ENCODE data around the gene PITX3. TPM values are rescaled to one million over a fixed set of nuclear protein-coding genes. Genes with fewer than 3 reads are reported as not detected.

Gene PITX3
- total and polyA plus RNA-seq, 10 of the 15 experiments (the other 5 are each of a cell fraction or from before 2014, with no cell fraction given): not detected

DNA sequence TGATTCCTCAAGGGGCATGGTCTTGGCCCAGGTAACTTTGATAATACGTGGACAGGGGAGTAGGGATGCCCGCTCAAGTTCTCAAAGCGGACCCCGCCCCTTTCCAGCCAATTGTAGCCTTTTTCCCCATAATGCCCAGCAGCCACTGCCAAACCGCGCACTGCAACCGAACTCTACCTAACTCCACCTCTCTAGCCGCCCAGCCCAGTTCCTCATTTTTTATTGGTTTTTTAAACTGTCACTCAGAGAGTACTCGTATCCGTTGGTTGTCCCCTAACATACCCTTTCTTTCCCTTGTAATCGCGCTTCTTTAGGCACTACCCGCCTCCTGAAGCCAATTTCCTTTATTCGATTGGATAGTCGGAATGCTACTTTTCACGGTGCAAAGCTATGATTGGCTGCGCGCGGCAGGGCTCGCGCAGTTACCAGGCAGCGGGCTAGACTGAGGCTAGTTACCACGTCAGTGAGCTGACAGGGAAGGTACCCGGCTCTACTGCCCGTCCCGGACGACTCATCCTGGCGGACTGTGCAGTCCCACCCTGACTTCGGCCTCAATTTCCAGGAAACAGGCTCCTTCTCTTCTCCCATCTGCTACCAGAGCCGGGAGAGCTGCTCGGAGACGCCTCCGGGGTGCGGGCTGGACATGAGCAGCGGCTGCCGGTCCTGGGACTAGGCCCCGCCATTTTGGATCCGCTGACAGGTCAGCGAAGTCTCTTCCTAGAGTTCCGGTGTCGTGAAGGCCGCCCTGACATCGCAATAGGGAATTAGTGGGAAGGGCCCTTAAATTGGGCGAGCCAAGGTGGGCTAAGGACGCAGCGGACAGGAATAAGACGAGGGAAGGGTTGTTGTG, 4.0 kb upstream of the PITX3 start, which contains the start of gene GBF1 (continued):
- TF ChIP-seq, protein P1, sequence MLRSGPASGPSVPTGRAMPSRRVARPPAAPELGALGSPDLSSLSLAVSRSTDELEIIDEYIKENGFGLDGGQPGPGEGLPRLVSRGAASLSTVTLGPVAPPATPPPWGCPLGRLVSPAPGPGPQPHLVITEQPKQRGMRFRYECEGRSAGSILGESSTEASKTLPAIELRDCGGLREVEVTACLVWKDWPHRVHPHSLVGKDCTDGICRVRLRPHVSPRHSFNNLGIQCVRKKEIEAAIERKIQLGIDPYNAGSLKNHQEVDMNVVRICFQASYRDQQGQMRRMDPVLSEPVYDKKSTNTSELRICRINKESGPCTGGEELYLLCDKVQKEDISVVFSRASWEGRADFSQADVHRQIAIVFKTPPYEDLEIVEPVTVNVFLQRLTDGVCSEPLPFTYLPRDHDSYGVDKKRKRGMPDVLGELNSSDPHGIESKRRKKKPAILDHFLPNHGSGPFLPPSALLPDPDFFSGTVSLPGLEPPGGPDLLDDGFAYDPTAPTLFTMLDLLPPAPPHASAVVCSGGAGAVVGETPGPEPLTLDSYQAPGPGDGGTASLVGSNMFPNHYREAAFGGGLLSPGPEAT (IDR thresholded peaks at IDR 0.05; ENCODE audit: low read depth): peak; percentile 79
- TF ChIP-seq, protein P2, sequence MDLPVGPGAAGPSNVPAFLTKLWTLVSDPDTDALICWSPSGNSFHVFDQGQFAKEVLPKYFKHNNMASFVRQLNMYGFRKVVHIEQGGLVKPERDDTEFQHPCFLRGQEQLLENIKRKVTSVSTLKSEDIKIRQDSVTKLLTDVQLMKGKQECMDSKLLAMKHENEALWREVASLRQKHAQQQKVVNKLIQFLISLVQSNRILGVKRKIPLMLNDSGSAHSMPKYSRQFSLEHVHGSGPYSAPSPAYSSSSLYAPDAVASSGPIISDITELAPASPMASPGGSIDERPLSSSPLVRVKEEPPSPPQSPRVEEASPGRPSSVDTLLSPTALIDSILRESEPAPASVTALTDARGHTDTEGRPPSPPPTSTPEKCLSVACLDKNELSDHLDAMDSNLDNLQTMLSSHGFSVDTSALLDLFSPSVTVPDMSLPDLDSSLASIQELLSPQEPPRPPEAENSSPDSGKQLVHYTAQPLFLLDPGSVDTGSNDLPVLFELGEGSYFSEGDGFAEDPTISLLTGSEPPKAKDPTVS (IDR thresholded peaks at IDR 0.05; ENCODE audit: low read depth, low read length): no peak
- TF ChIP-seq TAF1 (IDR thresholded peaks at IDR 0.05; ENCODE audit: borderline replicate concordance, low read depth, low read length) (peak; percentile 75; the same call in 1 of the 2 replicates), SIX5 (IDR thresholded peaks at IDR 0.05; ENCODE audit: low read depth, low read length, severe bottlenecking) (no peak), SMC3 (IDR thresholded peaks at IDR 0.05; ENCODE audit: borderline replicate concordance, low read length) (no peak), RFX5 (IDR thresholded peaks at IDR 0.05; ENCODE audit: low read depth, low read length) (peak; percentile 92), BACH1 (IDR thresholded peaks at IDR 0.05; ENCODE audit: borderline replicate concordance) (no peak), SUZ12 (IDR thresholded peaks at IDR 0.05; ENCODE audit: unreplicated experiment) (no peak), MYC (IDR thresholded peaks at IDR 0.05; ENCODE audit: insufficient read depth, insufficient read length, insufficient replicate concordance, low read length, severe bottlenecking) (no peak), RBBP5 (conservative IDR thresholded peaks at IDR 0.05) (no peak), CHD4 (IDR thresholded peaks at IDR 0.05) (no peak), ZSCAN29 (IDR thresholded peaks at IDR 0.05) (no peak), SPI1 (IDR thresholded peaks at IDR 0.05; ENCODE audit: borderline replicate concordance, insufficient read depth, low read depth, low read length) (peak; percentile 89), ZNF217 (IDR thresholded peaks at IDR 0.05) (no peak), MEF2B (IDR thresholded peaks at IDR 0.05; ENCODE audit: partially characterized antibody, poor library complexity, severe bottlenecking) (peak; percentile 3), GABPA (IDR thresholded peaks at IDR 0.05; ENCODE audit: low read depth) (peak; percentile 56; the same call in 1 of the 2 replicates), MYB (IDR thresholded peaks at IDR 0.05; ENCODE audit: borderline replicate concordance, low read depth, low read length) (no peak), NBN (IDR thresholded peaks at IDR 0.05) (peak; percentile 62; the same call in 1 of the 2 replicates), RAD21 (IDR thresholded peaks at IDR 0.05; ENCODE audit: insufficient read depth, low read depth, low read length) (no peak)
- TF ChIP-seq, protein P3, sequence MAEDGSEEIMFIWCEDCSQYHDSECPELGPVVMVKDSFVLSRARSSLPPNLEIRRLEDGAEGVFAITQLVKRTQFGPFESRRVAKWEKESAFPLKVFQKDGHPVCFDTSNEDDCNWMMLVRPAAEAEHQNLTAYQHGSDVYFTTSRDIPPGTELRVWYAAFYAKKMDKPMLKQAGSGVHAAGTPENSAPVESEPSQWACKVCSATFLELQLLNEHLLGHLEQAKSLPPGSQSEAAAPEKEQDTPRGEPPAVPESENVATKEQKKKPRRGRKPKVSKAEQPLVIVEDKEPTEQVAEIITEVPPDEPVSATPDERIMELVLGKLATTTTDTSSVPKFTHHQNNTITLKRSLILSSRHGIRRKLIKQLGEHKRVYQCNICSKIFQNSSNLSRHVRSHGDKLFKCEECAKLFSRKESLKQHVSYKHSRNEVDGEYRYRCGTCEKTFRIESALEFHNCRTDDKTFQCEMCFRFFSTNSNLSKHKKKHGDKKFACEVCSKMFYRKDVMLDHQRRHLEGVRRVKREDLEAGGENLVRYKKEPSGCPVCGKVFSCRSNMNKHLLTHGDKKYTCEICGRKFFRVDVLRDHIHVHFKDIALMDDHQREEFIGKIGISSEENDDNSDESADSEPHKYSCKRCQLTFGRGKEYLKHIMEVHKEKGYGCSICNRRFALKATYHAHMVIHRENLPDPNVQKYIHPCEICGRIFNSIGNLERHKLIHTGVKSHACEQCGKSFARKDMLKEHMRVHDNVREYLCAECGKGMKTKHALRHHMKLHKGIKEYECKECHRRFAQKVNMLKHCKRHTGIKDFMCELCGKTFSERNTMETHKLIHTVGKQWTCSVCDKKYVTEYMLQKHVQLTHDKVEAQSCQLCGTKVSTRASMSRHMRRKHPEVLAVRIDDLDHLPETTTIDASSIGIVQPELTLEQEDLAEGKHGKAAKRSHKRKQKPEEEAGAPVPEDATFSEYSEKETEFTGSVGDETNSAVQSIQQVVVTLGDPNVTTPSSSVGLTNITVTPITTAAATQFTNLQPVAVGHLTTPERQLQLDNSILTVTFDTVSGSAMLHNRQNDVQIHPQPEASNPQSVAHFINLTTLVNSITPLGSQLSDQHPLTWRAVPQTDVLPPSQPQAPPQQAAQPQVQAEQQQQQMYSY (CRISPR knock-in tag; IDR thresholded peaks at IDR 0.05): no peak
- TF ChIP-seq, protein P4, sequence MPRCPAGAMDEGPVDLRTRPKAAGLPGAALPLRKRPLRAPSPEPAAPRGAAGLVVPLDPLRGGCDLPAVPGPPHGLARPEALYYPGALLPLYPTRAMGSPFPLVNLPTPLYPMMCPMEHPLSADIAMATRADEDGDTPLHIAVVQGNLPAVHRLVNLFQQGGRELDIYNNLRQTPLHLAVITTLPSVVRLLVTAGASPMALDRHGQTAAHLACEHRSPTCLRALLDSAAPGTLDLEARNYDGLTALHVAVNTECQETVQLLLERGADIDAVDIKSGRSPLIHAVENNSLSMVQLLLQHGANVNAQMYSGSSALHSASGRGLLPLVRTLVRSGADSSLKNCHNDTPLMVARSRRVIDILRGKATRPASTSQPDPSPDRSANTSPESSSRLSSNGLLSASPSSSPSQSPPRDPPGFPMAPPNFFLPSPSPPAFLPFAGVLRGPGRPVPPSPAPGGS (IDR thresholded peaks at IDR 0.05; ENCODE audit: borderline replicate concordance, insufficient read depth, low read depth, low read length, poor library complexity, severe bottlenecking): no peak

All from GM12878 (cell line).